ENCODE data around the gene GNA12.

The GNA12 gene

GRCh38 chr7:2776401-2776800 is 67.7 kb downstream of the GNA12 start:
- TF ChIP-seq RAD21 (IDR thresholded peaks at IDR 0.05; ENCODE audit: low read depth) (no peak), YY1 (IDR thresholded peaks at IDR 0.05; ENCODE audit: low read depth) (no peak), NFIC (IDR thresholded peaks at IDR 0.05) (no peak), TCF12 (IDR thresholded peaks at IDR 0.05; ENCODE audit: low read depth) (no peak), ZBTB7A (IDR thresholded peaks at IDR 0.05; ENCODE audit: low read depth) (no peak), EGR1 (IDR thresholded peaks at IDR 0.05) (no peak), EP300 (IDR thresholded peaks at IDR 0.05; ENCODE audit: borderline replicate concordance) (no peak), MAX (IDR thresholded peaks at IDR 0.05) (no peak), REST (IDR thresholded peaks at IDR 0.05; ENCODE audit: low read depth) (no peak), TAF1 (IDR thresholded peaks at IDR 0.05; ENCODE audit: low read depth) (no peak)

- TF ChIP-seq TCF12 (IDR thresholded peaks at IDR 0.05; ENCODE audit: low read depth): no peak
- TF ChIP-seq FOXM1 (IDR thresholded peaks at IDR 0.05; ENCODE audit: borderline replicate concordance, low read depth): no peak
- no peak for TF ChIP-seq RAD21 (IDR thresholded peaks at IDR 0.05; ENCODE audit: low read depth)
- TF ChIP-seq EP300 (IDR thresholded peaks at IDR 0.05; ENCODE audit: borderline replicate concordance): no peak
- TF ChIP-seq USF1 (IDR thresholded peaks at IDR 0.05): no peak
- no peak for TF ChIP-seq CEBPB (IDR thresholded peaks at IDR 0.05)
- TF ChIP-seq TAF1 (IDR thresholded peaks at IDR 0.05; ENCODE audit: low read depth): no peak
- TF ChIP-seq NFIC (IDR thresholded peaks at IDR 0.05): no peak
- no peak for TF ChIP-seq EGR1 (IDR thresholded peaks at IDR 0.05)
- TF ChIP-seq TEAD4 (IDR thresholded peaks at IDR 0.05): no peak
- TF ChIP-seq ZBTB7A (IDR thresholded peaks at IDR 0.05; ENCODE audit: low read depth): no peak
- TF ChIP-seq YY1 (IDR thresholded peaks at IDR 0.05; ENCODE audit: low read depth): no peak
- TF ChIP-seq MAX (IDR thresholded peaks at IDR 0.05): no peak
- TF ChIP-seq CREB1 (IDR thresholded peaks at IDR 0.05; ENCODE audit: low read depth): no peak
- no peak for TF ChIP-seq REST (IDR thresholded peaks at IDR 0.05; ENCODE audit: low read depth)
Measured at GRCh38 chr7:2775785-2776184, 68.3 kb downstream of the GNA12 start.

- TF ChIP-seq ZBTB7A (IDR thresholded peaks at IDR 0.05; ENCODE audit: low read depth): no peak
- TF ChIP-seq EGR1 (IDR thresholded peaks at IDR 0.05): no peak
- no peak for TF ChIP-seq TCF12 (IDR thresholded peaks at IDR 0.05; ENCODE audit: low read depth)
- TF ChIP-seq NFIC (IDR thresholded peaks at IDR 0.05): no peak
- no peak for TF ChIP-seq REST (IDR thresholded peaks at IDR 0.05; ENCODE audit: low read depth)
- no peak for TF ChIP-seq USF1 (IDR thresholded peaks at IDR 0.05)
- TF ChIP-seq FOXM1 (IDR thresholded peaks at IDR 0.05; ENCODE audit: borderline replicate concordance, low read depth): no peak
- TF ChIP-seq CREB1 (IDR thresholded peaks at IDR 0.05; ENCODE audit: low read depth): no peak
- no peak for TF ChIP-seq TAF1 (IDR thresholded peaks at IDR 0.05; ENCODE audit: low read depth)
- TF ChIP-seq CEBPB (IDR thresholded peaks at IDR 0.05): no peak
- no peak for TF ChIP-seq EP300 (IDR thresholded peaks at IDR 0.05; ENCODE audit: borderline replicate concordance)
Measured at GRCh38 chr7:2775376-2775775, 68.7 kb downstream of the GNA12 start.

GRCh38 chr7:2774935-2775334 is 69.2 kb downstream of the GNA12 start:
- TF ChIP-seq TEAD4 (IDR thresholded peaks at IDR 0.05): no peak
- TF ChIP-seq USF1 (IDR thresholded peaks at IDR 0.05): no peak
- TF ChIP-seq EGR1 (IDR thresholded peaks at IDR 0.05): no peak
- no peak for TF ChIP-seq RAD21 (IDR thresholded peaks at IDR 0.05; ENCODE audit: low read depth)
- no peak for TF ChIP-seq CEBPB (IDR thresholded peaks at IDR 0.05)
- no peak for TF ChIP-seq FOXM1 (IDR thresholded peaks at IDR 0.05; ENCODE audit: borderline replicate concordance, low read depth)

Measured in Ishikawa (cell line).